Adipose tissue (tissue), 3 donors: Measurements from ENCODE around the gene LIPT2. TPM values are rescaled to one million over a fixed set of nuclear protein-coding genes. Genes with fewer than 3 reads are reported as not detected.

Experiments used
- H3K27ac ChIP-seq: one replicate; pipeline ENCODE4 v1.5.1; 2013; ENCODE audit warnings: low read depth, low read length
- WGBS, 3 donors: extraction: QIAGEN DNeasy Blood & Tissue Kit; methylation state at CpG; one replicate each; pipeline ENCODE4 v1.1.7; 2013; 5-methylcytosine and 5-hydroxymethylcytosine counted together
- polyA plus RNA-seq, 3 donors: library from polyadenylated mRNA; stranded (reverse); fragments of 200-250 nt; gene quantifications; one replicate each; pipeline ENCODE4 v1.2.3, GENCODE V29; 2013
- donor health status: healthy with polysubstance abuse.
- donor health status: Bipolar disorder and iron deficiency.
- donor health status: healthy.

Gene LIPT2
- polyA plus RNA-seq, 3 donors, result 0.45 to 3.6 (median 2.2) TPM

- H3K27ac ChIP-seq, result no peak overlapping the region
- 26 to 77% (median 36%) methylated on average over 2 of the region's 2 CpGs for WGBS, 3 donors
Observed at GRCh38 chr11:74449369-74449931, 44.1 kb downstream of the LIPT2 start.

GRCh38 chr11:74447720-74448119 lies 45.8 kb downstream of the LIPT2 start:
- no peak overlapping the region for H3K27ac ChIP-seq

GRCh38 chr11:74446532-74446938 lies 47.0 kb downstream of the LIPT2 start:
- H3K27ac ChIP-seq, result no peak overlapping the region
- WGBS, 3 donors, result 82 to 90% (median 86%) methylated on average over 1 of the region's 1 CpG

GRCh38 chr11:74444173-74444826 lies 49.2 kb downstream of the LIPT2 start:
- WGBS, 3 donors, result 57 to 76% (median 63%) methylated on average over 9 of the region's 9 CpGs
- H3K27ac ChIP-seq, result no peak overlapping the region

GRCh38 chr11:74443071-74443864 lies 50.3 kb downstream of the LIPT2 start:
- WGBS, 3 donors, result 28 to 65% (median 62%) methylated on average over 8 of the region's 8 CpGs
- no peak overlapping the region for H3K27ac ChIP-seq

- no peak overlapping the region for H3K27ac ChIP-seq
- 32 to 85% (median 74%) methylated on average over 3 of the region's 3 CpGs for WGBS, 3 donors
Observed at GRCh38 chr11:74442636-74443035, 50.9 kb downstream of the LIPT2 start.

Other genes starting within 250 kb of the LIPT2 start
- under 1 TPM; 0.10 to 0.67 (median 0.45) TPM for gene P4HA3, start 182.1 kb downstream of the LIPT2 start, polyA plus RNA-seq
- gene PGM2L1, start 95.3 kb downstream of the LIPT2 start, polyA plus RNA-seq, result 1 to 10 TPM in 2 of 3 donors, under 1 TPM in 1; 0.65 to 3.2 (median 1.7) TPM
- 10 to 100 TPM in 2 of 3 donors, 1 to 10 TPM in 1; 7.1 to 15.7 (median 11.0) TPM for gene KCNE3, start 26.2 kb downstream of the LIPT2 start, polyA plus RNA-seq
- gene POLD3, start 98.9 kb upstream of the LIPT2 start, polyA plus RNA-seq, result 1 to 10 TPM; 6.7 to 9.5 (median 8.2) TPM
- 1 to 10 TPM in 1 of 3 donors, under 1 TPM in 2; 0.22 to 1.5 (median 0.34) TPM for gene CHRDL2, start 237.7 kb upstream of the LIPT2 start, polyA plus RNA-seq